ENCODE measurements around the gene OR52B2.
A peak's percentile ranks its signal among the peaks of the same experiment; 100 is the strongest.

The OR52B2 gene

DNA sequence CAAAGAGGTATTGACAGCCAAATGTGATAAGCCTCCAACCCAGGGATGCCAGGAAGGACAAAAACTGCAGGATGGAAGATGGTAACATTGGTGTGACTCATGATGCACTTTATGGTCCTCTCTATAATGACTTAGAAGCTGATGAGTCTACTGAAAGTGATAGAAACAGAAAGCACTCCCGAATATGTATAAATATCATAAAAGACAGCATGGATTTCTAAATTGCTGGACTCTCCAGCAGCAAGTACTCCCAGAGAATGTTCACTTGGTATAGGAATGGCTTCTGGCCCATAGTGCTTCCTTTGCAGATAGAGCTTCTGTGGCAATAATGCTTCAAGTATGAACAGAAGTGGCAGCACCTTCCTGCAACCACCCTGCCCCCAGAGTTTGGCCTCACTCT, at the start of gene OR52B2:
Gene OR52B2, minus strand, starts transcription at position 101 of the 400 bp plus-strand sequence. Its CDS starts 0 bp downstream, at position 101.
- DNase-seq (ENCODE audit: low spot score) = no peak

DNA sequence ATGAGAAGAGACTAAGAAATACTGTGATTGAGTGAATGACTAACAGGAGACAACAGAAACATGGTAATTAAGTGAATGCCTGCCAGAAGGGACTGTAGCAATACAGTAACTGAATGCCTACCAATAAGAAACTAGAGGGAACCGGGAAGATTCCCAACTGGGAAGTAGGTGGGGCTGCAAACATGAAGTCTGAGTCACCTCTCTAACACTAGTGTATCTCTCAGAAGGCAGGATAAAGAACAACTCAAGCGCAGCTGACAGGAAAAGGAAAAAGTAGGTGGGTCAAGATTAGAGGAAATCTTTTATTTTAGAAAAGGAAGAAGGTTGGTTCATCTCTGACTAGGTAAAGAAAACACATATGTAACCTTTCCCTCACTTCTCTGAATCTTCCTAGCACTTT, 49.2 kb upstream of the OR52B2 start:
- DNase-seq (ENCODE audit: low spot score) = peak; percentile 26

DNA sequence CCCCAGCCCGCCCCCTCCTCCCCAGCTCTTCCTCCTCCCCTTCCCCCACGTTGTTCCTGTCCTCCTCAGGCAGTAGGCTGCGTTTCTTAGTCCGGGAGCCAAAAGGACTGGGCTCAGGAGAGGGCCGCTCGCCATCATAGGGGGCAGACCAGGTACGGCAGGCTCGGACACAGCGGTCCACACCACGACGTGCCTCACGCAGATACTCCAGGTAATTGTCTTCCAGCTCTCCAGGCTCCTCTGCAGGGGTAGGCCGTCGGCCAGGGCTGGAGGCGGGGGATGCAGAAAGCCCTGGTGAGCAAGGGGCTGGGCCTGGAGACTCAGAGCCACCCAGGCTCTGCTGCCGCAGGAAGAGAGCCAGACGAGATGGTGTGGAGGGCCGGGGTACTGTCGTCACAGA, 47.6 kb upstream of the OR52B2 start:
- no peak for DNase-seq (ENCODE audit: low spot score)

DNA sequence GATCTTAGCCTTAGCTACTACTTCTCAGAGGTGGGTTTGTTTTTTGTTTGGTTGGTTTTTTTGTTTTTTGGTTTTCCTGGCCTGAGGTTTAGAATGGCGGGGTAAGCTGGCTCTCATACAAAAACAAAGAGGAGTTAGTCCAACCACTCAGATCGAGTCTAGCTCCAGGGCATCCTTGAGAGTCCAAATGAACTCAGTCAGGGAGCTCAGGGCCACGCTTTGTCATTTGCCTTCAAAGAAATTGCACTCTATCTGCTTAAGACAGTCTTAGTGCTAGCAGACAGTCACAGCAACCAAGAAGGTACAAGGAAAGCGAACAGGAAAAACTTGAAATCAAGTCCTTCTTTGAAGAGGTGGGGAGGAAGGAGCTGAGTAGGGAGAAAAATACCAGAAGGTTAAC, 46.4 kb upstream of the OR52B2 start:
- no peak for DNase-seq (ENCODE audit: low spot score)

DNA sequence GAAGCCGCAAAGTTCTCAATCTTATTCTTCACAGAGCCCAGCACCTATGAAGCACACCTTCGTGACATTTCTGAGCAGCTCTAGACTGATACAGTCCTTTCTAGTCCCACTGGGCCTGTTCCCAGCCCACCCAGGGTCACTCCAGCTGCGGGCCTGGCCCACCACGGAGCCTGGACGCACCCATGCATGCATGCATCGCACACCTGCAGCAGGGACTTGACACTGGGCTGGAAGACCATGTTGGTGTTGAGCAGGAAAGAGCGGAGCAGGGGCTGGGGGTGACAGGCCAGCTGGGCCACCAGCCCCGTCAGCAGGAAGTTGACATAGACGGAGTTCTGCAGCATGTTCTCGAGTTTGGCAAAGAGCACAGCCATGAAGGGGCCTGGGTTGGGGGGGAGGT, 44.4 kb upstream of the OR52B2 start:
- DNase-seq (ENCODE audit: low spot score) = no peak

DNA sequence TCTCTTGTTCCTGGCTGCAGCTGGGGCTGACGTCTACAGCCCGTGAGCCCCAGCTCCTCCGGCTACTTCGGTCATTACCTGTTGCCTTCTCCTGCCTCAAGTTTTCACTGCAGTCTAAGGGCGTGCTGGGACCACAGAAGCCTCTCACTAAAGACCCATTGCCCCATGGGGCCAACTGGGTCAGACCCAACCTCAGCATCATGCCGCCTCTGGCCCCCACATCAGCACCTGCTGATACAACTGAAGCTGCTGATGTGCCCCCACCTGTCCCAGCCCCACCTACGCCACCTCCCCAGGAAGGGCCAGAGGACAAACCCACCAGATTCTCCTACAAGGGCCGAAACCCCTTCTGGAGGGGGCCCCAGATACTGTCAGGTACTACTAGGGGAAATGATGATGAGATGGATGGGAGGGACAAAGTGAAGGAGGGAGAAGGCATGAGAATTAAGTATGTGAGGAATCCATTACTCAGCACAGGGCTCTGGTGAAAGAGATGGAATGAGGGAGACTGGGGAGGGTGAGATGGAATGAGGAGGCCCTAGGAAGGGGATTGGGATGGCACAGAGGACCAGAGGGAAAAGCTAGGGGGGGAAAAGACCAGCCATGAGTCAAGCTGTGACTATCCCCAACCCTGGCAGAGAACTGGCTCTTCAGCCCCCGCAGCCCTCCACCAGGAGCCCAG, 40.3 kb upstream of the OR52B2 start:
- DNase-seq (ENCODE audit: low spot score) = no peak

DNA sequence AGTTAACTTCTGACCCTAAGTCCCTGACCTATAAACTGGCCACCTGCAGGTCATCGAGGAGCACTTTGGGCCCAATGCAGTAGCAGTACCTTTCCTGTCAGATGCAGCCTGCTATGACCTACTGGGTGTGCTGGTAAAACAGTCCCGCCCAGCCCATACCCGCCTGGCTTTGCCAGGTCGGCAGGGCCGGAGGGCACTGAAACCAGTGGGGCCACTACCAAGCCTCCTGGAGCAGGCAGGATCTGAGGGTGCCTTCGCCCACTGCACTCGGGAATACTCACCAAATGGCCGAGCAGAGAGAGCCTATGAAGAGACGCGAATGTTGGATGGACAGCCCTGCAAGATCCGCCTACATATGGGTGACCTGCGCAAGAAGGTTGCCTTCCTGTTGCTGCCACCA, 39.7 kb upstream of the OR52B2 start:
- DNase-seq (ENCODE audit: low spot score) = no peak

DNA sequence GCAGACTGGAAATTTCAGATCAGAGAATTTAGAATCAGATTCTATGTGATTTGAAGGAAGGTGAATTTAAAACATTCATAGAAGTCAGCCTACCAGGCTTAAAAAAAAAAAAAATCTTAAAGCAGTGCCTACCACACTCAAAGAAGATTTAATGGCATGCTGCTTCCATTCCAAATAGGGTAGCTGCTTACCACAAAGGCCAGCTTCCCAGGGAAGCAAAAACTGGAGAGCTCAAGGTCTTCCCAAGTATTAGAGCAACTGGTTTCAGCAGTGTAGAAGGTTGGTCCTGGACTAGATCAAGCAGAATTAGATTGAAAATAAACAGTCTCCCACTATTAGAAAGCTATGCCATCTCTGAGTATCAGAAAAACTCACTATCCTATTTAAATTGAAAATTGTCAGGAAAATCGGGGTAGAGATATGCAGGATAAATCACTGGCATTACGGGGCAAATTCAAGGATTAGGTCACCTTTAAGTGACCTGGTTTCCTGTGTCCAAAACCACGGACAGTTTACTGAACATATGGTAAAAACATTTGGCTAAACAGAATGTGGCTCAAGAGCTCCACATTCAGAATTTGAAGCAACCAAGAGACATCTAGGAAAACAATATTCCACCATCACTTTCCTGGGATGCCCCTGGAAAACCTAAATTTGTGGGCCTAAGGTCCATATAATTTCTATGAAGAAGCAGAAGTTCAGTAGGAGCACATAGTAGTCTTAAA, 36.5 kb upstream of the OR52B2 start:
- no peak for DNase-seq (ENCODE audit: low spot score)

DNA sequence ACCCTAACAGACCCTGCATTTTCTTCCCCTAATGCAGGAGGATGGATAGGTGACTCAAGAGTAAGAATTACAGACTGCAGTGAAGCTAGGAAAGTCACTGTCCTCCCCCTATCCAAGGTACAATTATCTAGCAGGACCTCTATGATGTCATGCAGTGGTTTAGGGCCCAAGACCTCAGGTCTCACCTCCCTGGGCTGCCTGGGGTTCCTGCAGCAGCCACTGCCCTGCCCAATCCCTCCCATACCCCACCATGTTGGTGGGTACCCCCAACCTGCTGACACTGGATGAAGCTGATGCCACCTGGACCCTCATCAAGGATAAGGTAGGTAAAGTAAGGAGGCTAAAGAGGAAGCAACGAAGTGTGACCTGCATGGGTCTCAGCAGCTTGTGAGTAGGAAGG, 35.2 kb upstream of the OR52B2 start, which contains the start of gene C11orf42:
Gene C11orf42, plus strand, starts transcription at position 192 of the 400 bp plus-strand sequence. Its CDS starts 59 bp downstream, at position 251.
- DNase-seq (ENCODE audit: low spot score) = no peak

DNA sequence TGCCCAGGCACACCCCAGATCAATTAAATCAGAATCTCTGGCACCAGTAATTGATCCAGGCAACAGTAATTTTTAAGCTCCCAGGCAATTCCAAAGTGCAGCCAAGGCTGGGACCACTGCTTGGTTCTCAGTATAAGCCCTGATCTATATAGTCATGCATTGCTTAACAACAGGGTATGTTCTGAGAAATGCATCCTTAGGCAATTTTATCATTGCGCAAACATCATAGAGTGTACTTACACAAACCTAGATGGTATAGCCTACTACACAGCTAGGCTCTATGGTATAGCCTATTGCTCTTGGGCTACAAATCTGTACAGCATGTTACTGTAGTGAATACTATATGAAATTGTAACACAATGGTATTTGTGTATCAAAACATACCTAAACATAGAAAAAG, 34.6 kb upstream of the OR52B2 start:
- no peak for DNase-seq (ENCODE audit: low spot score)

DNA sequence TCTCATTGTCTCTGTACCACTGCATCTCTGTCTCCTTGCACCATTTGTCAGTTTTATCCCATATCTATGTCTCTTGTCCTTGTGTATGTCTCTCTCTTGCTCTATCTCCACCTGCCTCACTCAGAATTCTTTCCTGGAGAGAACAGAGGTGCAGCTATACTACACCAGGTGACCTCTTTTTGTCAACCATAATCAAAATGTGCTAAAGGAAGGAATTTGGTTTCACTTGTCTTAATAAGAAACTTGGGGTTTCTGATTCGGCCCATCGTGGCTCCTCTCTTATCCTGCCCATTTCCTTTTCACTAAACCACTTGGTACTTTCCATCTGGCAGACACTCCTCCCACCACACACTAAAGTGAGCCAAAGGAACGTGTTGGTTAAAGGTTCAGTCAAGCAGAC, 33.2 kb upstream of the OR52B2 start:
- DNase-seq (ENCODE audit: low spot score) = no peak

DNA sequence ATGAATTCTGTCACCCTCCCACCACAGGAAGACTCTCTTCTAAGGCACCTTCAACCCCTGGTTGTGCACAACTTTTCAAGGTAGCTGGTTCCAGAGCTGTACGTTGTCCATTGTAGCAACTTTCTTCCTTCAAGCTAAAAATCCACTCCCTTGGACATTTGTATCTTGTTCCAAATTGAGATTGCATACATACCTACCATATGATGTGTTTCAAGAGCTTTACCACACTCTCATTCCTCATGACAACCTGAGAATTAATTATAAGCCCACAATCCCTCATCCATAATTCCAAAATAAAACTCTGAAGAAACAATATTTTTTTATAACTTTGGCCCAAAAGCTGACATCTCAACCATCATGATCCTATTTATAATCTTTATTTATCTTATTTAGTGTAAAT, 31.9 kb upstream of the OR52B2 start:
- no peak for DNase-seq (ENCODE audit: low spot score)

DNA sequence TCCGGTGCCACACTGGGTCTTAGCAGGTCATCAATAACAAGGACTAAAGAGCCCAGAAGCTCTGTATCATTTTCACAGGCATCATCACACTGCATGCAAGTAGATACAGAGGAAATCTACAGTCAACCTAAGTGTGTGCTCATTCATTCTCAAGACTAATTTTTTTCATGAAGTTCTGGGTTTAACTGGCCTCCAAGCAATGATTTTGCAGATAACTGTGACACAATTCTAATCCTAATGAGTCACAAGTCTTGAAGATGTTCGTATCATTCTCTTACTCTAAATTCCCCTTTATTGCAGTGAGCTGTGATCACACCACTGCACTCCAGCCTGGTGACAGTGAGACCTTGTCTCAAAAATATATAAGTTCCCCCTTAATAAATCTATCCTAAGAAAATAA, 31.4 kb upstream of the OR52B2 start:
- DNase-seq (ENCODE audit: low spot score) = no peak

DNA sequence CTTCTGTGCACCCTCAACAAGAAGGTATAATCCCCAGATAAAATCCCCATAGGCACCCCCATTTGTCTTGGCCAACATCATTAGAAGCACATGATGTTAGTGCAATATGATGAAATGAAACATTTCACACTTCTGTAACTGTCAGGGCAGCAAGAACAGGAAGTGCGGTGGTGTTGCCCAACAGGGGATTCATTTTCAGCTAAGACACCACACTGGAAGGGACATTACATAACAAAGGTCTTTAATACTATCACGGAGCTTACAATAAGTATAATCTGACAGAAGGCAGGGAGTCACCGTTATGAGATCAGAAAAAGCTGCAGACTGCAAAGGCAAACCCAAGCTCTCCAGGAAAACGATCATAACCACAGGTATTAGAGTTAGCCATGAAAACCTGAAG, 30.8 kb upstream of the OR52B2 start:
- peak; percentile 31 for DNase-seq (ENCODE audit: low spot score)

DNA sequence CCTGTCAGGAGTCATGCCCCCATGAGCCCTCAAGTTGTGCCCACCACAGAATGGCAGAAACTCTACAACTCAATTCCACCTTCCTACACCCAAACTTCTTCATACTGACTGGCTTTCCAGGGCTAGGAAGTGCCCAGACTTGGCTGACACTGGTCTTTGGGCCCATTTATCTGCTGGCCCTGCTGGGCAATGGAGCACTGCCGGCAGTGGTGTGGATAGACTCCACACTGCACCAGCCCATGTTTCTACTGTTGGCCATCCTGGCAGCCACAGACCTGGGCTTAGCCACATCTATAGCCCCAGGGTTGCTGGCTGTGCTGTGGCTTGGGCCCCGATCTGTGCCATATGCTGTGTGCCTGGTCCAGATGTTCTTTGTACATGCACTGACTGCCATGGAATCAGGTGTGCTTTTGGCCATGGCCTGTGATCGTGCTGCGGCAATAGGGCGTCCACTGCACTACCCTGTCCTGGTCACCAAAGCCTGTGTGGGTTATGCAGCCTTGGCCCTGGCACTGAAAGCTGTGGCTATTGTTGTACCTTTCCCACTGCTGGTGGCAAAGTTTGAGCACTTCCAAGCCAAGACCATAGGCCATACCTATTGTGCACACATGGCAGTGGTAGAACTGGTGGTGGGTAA, 29.2 kb upstream of the OR52B2 start, which contains the start of gene OR52W1:
Gene OR52W1, plus strand, starts transcription at position 51 of the 637 bp plus-strand sequence. Its CDS starts 0 bp downstream, at position 51.
- DNase-seq (ENCODE audit: low spot score) = no peak

DNA sequence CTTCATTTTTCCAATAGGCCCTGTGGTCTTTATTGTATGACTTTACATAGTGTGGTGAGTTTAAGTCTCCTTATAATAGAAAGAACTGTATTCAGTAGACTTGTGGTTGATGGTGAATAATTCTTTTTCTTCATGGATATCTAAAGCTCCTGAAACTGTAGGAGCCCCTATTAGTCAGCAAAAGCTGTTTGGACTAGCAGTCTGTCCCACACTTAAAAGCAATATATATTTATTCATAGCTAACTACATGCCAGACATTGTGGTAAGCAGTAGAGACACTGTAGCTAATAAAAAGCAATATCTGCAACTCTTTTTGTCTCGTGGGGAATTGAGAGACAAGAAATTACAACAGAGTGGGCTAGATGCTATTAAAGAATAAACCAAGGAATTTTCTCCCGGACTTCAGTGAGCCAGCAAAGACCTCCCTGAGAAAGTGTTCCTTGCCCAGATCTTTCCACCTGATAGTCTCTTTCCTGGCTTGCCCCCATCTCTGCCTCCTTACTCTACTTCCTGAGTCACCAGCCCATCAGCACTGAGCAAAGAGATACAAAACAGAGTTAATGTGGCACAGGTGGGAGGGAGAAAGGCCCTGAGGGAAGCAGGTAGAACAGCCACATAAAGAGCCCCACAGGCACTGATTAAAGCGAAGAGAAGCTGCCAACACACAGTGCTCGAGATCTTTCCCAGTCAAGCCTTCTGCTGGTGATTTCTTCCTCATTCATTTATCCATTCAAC, 27.5 kb upstream of the OR52B2 start:
- no peak for DNase-seq (ENCODE audit: low spot score)

DNA sequence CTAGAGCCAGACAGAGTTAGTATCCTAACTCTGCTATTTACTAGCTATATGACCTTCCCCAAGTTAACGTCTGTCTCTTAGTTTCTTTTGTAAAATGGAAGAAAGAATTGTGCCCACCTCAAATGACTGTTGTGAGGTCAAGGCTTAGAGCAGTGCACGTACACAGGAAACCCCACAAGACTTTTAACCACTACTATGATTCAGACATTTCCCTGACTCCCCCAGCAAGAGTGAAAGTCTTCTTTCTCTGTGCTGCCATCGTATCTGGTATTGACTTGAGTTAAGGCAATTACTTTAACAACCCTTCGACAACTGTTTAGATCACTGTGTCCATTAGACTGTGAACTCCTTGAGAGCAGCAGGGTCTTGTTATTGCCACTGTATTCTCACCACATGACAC, 26.3 kb upstream of the OR52B2 start:
- no peak for DNase-seq (ENCODE audit: low spot score)

DNA sequence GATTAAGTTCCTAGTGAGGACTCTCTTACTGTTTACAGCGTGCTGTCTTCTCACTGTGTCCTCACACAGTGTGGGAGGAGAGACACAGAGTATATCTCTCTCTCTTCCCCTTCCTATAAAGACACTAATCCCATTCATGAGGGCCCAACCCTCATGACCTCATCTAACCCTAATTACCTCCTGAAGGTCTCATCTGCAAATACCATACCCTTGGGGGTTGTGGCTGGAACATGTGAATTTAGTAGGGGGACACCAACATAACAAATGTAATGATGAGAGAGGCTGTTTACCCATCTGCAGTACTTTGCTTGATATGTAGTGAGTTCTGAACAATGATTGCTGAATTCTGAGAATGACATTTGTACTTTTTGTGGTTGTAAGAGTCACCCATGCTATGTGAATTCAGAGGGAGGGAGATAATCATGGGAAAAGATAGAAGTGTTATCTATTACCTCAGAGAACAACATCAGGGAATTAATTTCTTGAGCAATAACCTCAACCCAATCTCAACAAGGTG, 24.0 kb upstream of the OR52B2 start:
- no peak for DNase-seq (ENCODE audit: low spot score)

DNA sequence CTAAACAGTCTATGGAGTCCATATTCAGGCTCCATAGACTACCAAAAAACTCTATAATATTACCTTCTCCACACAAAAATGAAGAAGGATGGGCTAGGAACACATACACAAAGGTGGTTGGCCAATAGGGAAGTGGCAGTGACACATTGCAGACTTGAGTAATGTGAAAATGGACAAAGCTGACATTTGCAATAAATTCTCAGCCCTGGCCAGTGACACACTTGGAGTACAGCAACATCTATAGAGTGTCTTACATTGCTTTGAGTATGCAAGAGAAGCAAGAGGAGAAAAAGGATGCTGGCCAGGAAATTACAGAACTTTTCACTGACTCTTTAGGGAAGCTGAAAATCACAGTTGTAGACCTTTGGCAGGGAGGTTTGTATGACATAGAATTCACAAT, 21.6 kb upstream of the OR52B2 start:
- no peak for DNase-seq (ENCODE audit: low spot score)

DNA sequence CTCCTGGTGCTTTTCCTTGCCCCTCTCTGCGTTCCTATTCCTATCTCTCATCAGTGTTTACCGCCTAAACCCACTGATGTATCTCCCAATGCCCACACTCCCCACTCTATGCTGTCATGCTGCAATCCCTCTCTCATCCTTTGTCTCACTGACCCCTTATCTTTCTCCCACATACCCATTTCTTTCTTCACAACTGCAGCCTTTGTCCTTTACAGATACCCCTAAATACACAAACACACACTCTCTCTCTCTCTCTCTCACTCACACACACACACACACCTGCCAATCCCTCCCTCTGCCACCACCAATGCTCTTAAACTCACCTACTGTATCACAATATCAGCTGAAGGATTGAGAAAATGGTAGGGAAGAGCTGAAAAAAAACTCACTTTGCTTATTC, 5.3 kb upstream of the OR52B2 start:
- no peak for DNase-seq (ENCODE audit: low spot score)

DNA sequence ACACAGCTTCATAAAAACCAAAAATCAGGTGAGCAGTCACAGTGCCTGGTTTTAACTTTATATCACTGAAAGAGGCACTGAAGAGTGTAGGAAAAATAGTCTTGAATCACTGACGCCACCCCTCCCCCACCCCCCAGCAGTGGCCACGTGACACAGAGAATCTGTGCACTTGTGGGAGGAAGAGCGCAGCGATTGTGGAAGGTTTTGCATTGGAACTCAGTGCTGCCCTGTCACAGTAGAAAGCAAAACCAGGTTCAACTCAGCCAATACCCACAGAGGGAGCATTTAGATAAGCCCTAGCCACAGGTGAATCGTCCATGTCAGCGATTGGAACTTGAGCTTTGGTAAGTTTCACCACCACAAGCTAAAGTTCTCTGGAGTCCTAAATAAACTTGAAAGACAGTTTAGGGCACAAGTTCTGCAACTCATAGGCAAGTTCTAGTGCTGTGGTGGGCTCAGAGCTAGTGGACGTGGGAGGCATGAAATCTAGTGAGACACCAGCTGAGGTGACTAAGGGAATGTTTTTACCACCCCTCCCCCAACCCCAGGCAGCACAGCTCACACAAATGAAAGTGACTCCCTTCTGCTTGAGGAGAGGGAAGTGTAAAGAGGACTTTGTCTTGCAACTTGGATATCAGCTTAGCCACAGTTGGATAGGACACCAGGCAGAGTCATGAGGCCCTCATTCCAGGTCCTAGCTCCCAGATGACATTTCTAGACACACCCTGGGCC, 13.3 kb downstream of the OR52B2 start:
- no peak for DNase-seq (ENCODE audit: low spot score)
